ENCODE measurements around the gene PARN. TPM values are rescaled to one million over a fixed set of nuclear protein-coding genes. Genes with fewer than 3 reads are reported as not detected.

PARN gene
- polyA plus RNA-seq, 1 experiment: 33.9 TPM

DNA sequence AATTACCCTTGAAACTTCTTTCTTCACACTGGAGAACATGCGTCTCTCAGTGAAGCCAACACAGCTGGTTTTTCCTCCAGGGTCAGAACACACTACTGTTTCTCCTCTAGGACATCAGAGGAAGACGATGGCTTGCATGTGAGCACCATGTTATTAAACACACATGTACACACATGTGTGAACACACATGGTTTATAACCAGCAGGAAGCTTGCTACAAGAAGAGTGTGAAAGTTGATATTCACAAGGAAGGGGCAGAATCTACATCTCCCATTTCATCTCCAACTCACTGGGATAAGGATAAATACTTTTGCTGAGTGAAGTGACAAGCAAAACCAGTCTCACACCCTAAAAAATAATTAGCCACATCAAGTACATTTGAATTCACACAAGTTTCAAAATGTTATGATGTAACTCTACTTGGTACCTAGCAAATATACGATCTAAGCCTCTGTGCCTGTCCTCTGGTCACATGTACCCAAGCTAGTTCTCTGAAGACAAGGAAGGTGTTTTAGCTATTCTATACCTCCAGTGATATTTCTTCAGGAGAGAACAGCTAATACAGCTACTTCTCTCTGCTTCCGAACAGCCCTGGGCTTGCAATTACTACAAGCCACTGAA, 127.7 kb downstream of the PARN start:
- TF ChIP-seq, protein P1, sequence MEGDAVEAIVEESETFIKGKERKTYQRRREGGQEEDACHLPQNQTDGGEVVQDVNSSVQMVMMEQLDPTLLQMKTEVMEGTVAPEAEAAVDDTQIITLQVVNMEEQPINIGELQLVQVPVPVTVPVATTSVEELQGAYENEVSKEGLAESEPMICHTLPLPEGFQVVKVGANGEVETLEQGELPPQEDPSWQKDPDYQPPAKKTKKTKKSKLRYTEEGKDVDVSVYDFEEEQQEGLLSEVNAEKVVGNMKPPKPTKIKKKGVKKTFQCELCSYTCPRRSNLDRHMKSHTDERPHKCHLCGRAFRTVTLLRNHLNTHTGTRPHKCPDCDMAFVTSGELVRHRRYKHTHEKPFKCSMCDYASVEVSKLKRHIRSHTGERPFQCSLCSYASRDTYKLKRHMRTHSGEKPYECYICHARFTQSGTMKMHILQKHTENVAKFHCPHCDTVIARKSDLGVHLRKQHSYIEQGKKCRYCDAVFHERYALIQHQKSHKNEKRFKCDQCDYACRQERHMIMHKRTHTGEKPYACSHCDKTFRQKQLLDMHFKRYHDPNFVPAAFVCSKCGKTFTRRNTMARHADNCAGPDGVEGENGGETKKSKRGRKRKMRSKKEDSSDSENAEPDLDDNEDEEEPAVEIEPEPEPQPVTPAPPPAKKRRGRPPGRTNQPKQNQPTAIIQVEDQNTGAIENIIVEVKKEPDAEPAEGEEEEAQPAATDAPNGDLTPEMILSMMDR (IDR thresholded peaks at IDR 0.05; ENCODE audit: low read depth, low read length): no peak
- ChIA-PET POLR2A (interaction anchor here (1.0 to 2.0 kb wide), 5 partner anchors 16 to 217 kb away, joined by 3 to 14 read pairs (median 4); no protein-coding TSS in a partner anchor), CTCF (interaction anchor here (2.0 kb wide), 1 partner anchor 583 kb away, joined by 7 read pairs; the partner anchor contains the start of gene ERCC4)
- Histone ChIP-seq H3K27me3 (ENCODE audit: control insufficient read depth, insufficient read depth, low read length) (no peaks in the 10 kb centered on the region), H3K9me3 (ENCODE audit: control insufficient read depth, insufficient read depth, low read length) (no peaks in the 10 kb centered on the region), H3K27ac (ENCODE audit: low read depth, low read length) (peak overlapping the region; percentile 93), H3K4me3 (ENCODE audit: low read depth, low read length) (no peak overlapping the region)
- no peak for DNase-seq (ENCODE audit: low read depth, low spot score)

GRCh38 chr16:14501331-14502255, 128.5 kb downstream of the PARN start:
- peak; percentile 87 for DNase-seq (ENCODE audit: low read depth, low spot score)
- peak overlapping the region; percentile 14; the same call in 1 of the 2 replicates for H3K4me3 ChIP-seq (ENCODE audit: low read depth, low read length)
- TF ChIP-seq, protein P1 (IDR thresholded peaks at IDR 0.05; ENCODE audit: low read depth, low read length): no peak
- CTCF ChIA-PET: interaction anchor here (0.6 to 2.0 kb wide), 3 partner anchors 12 to 582 kb away, joined by 3 to 7 read pairs (median 4); partner anchors contain the start of gene ERCC4
- H3K27me3 ChIP-seq (ENCODE audit: control insufficient read depth, insufficient read depth, low read length): no peaks in the 10 kb centered on the region
- POLR2A ChIA-PET: interaction anchor here (1.2 to 2.0 kb wide), 3 partner anchors 15 to 216 kb away, joined by 4 to 14 read pairs (median 5); no protein-coding TSS in a partner anchor
- H3K9me3 ChIP-seq (ENCODE audit: control insufficient read depth, insufficient read depth, low read length): no peaks in the 10 kb centered on the region
- H3K27ac ChIP-seq (ENCODE audit: low read depth, low read length): peak overlapping the region; percentile 93

GRCh38 chr16:14500791-14501190, 129.3 kb downstream of the PARN start:
- Histone ChIP-seq H3K4me3 (ENCODE audit: low read depth, low read length) (no peak overlapping the region), H3K27ac (ENCODE audit: low read depth, low read length) (peak overlapping the region; percentile 93), H3K9me3 (ENCODE audit: control insufficient read depth, insufficient read depth, low read length) (no peaks in the 10 kb centered on the region), H3K27me3 (ENCODE audit: control insufficient read depth, insufficient read depth, low read length) (no peaks in the 10 kb centered on the region)
- peak; percentile 21 for DNase-seq (ENCODE audit: low read depth, low spot score)
- TF ChIP-seq, protein P1 (IDR thresholded peaks at IDR 0.05; ENCODE audit: low read depth, low read length): no peak
- ChIA-PET POLR2A (interaction anchor here (1.3 to 2.0 kb wide), 2 partner anchors 15 to 215 kb away, joined by 5 to 14 read pairs; no protein-coding TSS in a partner anchor), CTCF (interaction anchor here (0.9 to 1.0 kb wide), 2 partner anchors 12 to 577 kb away, joined by 3 to 4 read pairs; no protein-coding TSS in a partner anchor)

- Histone ChIP-seq H3K9me3 (ENCODE audit: control insufficient read depth, insufficient read depth, low read length) (no peaks in the 10 kb centered on the region), H3K4me3 (ENCODE audit: low read depth, low read length) (no peak overlapping the region), H3K27ac (ENCODE audit: low read depth, low read length) (no peak overlapping the region), H3K27me3 (ENCODE audit: control insufficient read depth, insufficient read depth, low read length) (no peaks in the 10 kb centered on the region)
- CTCF ChIA-PET: interaction anchor here (1.4 kb wide), 1 partner anchor 10 kb away, joined by 3 read pairs; no protein-coding TSS in a partner anchor
- TF ChIP-seq, protein P1 (IDR thresholded peaks at IDR 0.05; ENCODE audit: low read depth, low read length): no peak
- no peak for DNase-seq (ENCODE audit: low read depth, low spot score)
- POLR2A ChIA-PET: no interaction called here
Observed at GRCh38 chr16:14499110-14499509, 130.9 kb downstream of the PARN start.

All from AG04450 (cell line).